ENCODE measurements around the gene CHD5.

DNA sequence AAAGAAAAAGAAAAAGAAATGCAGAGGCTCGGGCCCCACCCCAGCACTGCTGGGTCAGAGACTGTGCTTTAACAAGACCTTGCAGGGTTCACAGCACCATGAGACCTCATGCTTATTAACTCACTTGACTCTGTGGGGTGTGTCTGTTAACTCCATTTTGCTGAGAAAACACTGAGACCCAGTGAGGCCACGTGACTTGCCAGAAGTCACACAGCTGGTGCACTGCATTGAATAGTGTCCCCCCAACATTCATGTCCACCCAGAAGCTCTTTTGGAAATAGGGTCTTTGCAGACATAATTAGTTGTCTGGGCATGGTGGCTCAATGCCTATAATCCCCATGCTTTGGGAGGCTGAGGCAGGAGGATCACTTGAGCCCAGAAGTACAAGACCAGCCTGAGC, 39.7 kb downstream of the CHD5 start:
- no peak for TF ChIP-seq BHLHE40 (IDR thresholded peaks at IDR 0.05; ENCODE audit: low read depth, low read length)
- TF ChIP-seq RAD21 (IDR thresholded peaks at IDR 0.05; ENCODE audit: low read length), result no peak

All from IMR-90 (cell line).